NCI-H524 (cell line): ENCODE results near the gene JMJD4.

Source experiments
- DNase-seq, 2 experiments: peaks; one replicate each; lab custom pipeline; 2025; lab: John Stamatoyannopoulos, UW

JMJD4 gene

GRCh38 chr1:227769047-227769935, 34.2 kb upstream of the JMJD4 start:
- no peak for DNase-seq

GRCh38 chr1:227768640-227769039, 33.5 kb upstream of the JMJD4 start:
- no peak for DNase-seq

- no peak for DNase-seq
These were observed 33.0 kb upstream of the JMJD4 start for GRCh38 chr1:227768125-227768439.

GRCh38 chr1:227767401-227768124, 32.5 kb upstream of the JMJD4 start:
- DNase-seq: no peak

- DNase-seq: peak; percentile 25 to 75
These were observed 31.7 kb upstream of the JMJD4 start for GRCh38 chr1:227766653-227767277.

- DNase-seq: peak; percentile 12 to 54
These were observed 31.0 kb upstream of the JMJD4 start for GRCh38 chr1:227766015-227766634.

GRCh38 chr1:227765261-227766014, 30.3 kb upstream of the JMJD4 start:
- DNase-seq: no peak

GRCh38 chr1:227764019-227764391, 28.9 kb upstream of the JMJD4 start:
- DNase-seq: no peak

- DNase-seq: no peak
These were observed 28.3 kb upstream of the JMJD4 start for GRCh38 chr1:227763246-227764018.

- peak; percentile 9 to 86 for DNase-seq
These were observed 27.3 kb upstream of the JMJD4 start for GRCh38 chr1:227762231-227762911.

- DNase-seq: no peak
These were observed 26.6 kb upstream of the JMJD4 start for GRCh38 chr1:227761621-227762230.

- no peak for DNase-seq
These were observed 25.3 kb upstream of the JMJD4 start for GRCh38 chr1:227760377-227760776.

GRCh38 chr1:227759341-227760300, 24.5 kb upstream of the JMJD4 start:
- no peak for DNase-seq

- no peak for DNase-seq
These were observed 23.3 kb upstream of the JMJD4 start for GRCh38 chr1:227758366-227758765.

GRCh38 chr1:227757781-227758180, 22.7 kb upstream of the JMJD4 start:
- no peak for DNase-seq

- no peak for DNase-seq
These were observed 21.3 kb upstream of the JMJD4 start for GRCh38 chr1:227756172-227756959.

- peak; percentile 16 to 63 for DNase-seq
These were observed 19.9 kb upstream of the JMJD4 start for GRCh38 chr1:227754958-227755357.
